ENCODE measurements around the gene ATG16L2. TPM values are rescaled to one million over a fixed set of nuclear protein-coding genes. Genes with fewer than 3 reads are reported as not detected.

The ATG16L2 gene
- total and polyA plus RNA-seq, 10 of the 15 experiments (the other 5 are each of a cell fraction or from before 2014, with no cell fraction given): 1.9 to 67.7 (median 30.4) TPM

GRCh38 chr11:72848846-72849466 lies 34.7 kb downstream of the ATG16L2 start (continued):
- no peak for TF ChIP-seq REST (IDR thresholded peaks at IDR 0.05; ENCODE audit: low read depth, low read length)
- no peak for TF ChIP-seq E2F8 (IDR thresholded peaks at IDR 0.05; ENCODE audit: low read depth, partially characterized antibody)
- no peak for TF ChIP-seq ESRRA (IDR thresholded peaks at IDR 0.05; ENCODE audit: low read length)

GRCh38 chr11:72850832-72851231 lies 36.6 kb downstream of the ATG16L2 start:
- Histone ChIP-seq H3K36me3 (ENCODE audit: control insufficient read depth in 2 of 2, insufficient read depth in 2 of 2, low read length in 1 of 2) (peaks cover 1 to 17% of the 10 kb centered on the region in 2 experiments), H3K79me2 (ENCODE audit: control insufficient read depth, insufficient read depth, low read length) (no peaks in the 10 kb centered on the region; the same call in 1 of the 2 replicates), H3K4me1 (ENCODE audit: control insufficient read depth, insufficient read depth, low read length) (no peaks in the 10 kb centered on the region), H3K4me3 (no peak overlapping the region), H3K9me3 (replicated peaks; ENCODE audit: control insufficient read depth, insufficient read depth, low read length) (no peaks in the 10 kb centered on the region), H3K4me2 (ENCODE audit: control insufficient read depth, insufficient read depth) (no peak overlapping the region), H2AFZ (ENCODE audit: control insufficient read depth, low read depth, low read length) (no peak overlapping the region), H3K9ac (ENCODE audit: control insufficient read depth, insufficient read depth, low read length) (no peak overlapping the region), H3K27me3 (replicated peaks in 1 of 2; ENCODE audit: control insufficient read depth in 2 of 2, insufficient read depth in 2 of 2, low read length in 1 of 2) (no peaks in the 10 kb centered on the region), H4K20me1 (ENCODE audit: control insufficient read depth, insufficient read depth) (no peaks in the 10 kb centered on the region), H3K27ac (ENCODE audit: control insufficient read depth, insufficient read depth) (no peak overlapping the region)
- intact Hi-C loops (cut with micrococcal nuclease; ENCODE audit: unreplicated experiment) (no loop called here), in situ Hi-C loops (cut with MboI) (no loop called here)
- no peak for FAIRE-seq
- CTCF ChIA-PET: no interaction called here
- WGBS (ENCODE audit: insufficient coverage, insufficient replicate concordance, low lambda C conversion rate, missing lambda C conversion rate): 98% methylated on average over 3 of the region's 3 CpGs
- BruUV-seq (replicated peaks): no TSS peak
- SMC1A ChIA-PET (ENCODE audit: uncharacterized antibody, unreplicated experiment): no interaction called here
- no peak for DNase-seq (ENCODE audit: low read depth, low spot score)
- no peak for ATAC-seq
- RAD21 ChIA-PET (ENCODE audit: unreplicated experiment): no interaction called here
- POLR2A ChIA-PET: interaction anchor here (0.7 kb wide), 1 partner anchor 339 kb away, joined by 4 read pairs; no protein-coding TSS in a partner anchor
- TF ChIP-seq NBN (IDR thresholded peaks at IDR 0.05) (no peak), RBBP5 (conservative IDR thresholded peaks at IDR 0.05) (no peak), BRCA1 (IDR thresholded peaks at IDR 0.05; ENCODE audit: low read depth, low read length) (no peak), RAD51 (IDR thresholded peaks at IDR 0.05) (no peak), SUPT20H (IDR thresholded peaks at IDR 0.05; ENCODE audit: borderline replicate concordance, control insufficient read depth, low read depth, low read length) (no peak), ZNF207 (IDR thresholded peaks at IDR 0.05; ENCODE audit: borderline replicate concordance) (no peak), CHD2 (IDR thresholded peaks at IDR 0.05; ENCODE audit: borderline replicate concordance, low read depth, low read length) (no peak), IKZF1 (conservative IDR thresholded peaks at IDR 0.05) (no peak), TARDBP (IDR thresholded peaks at IDR 0.05; ENCODE audit: borderline replicate concordance) (no peak), REST (IDR thresholded peaks at IDR 0.05; ENCODE audit: low read depth, low read length) (no peak), NR2F1 (conservative IDR thresholded peaks at IDR 0.05) (no peak)
